GM19455 (cell line): ENCODE data around the gene ANKRD36C.
"Not testable (repeated sequence)": the region's sequence is repeated elsewhere in the genome, so short reads cannot be mapped to it uniquely, and the experiment has no call there.

Experiments used
- ATAC-seq: cut with Tn5 transposase; IDR thresholded peaks from one replicate; pipeline ENCODE4 v1.9.1; 2021; ENCODE audit not compliant: unreplicated experiment

Gene ANKRD36C

GRCh38 chr2:96008051-96008450, 16.4 kb upstream of the ANKRD36C start:
- not testable (repeated sequence) for ATAC-seq

- not testable (repeated sequence) for ATAC-seq
These were observed 14.6 kb upstream of the ANKRD36C start for GRCh38 chr2:96006248-96006647.

GRCh38 chr2:95992520-95993272, 1.1 kb upstream of the ANKRD36C start:
- peak; percentile 45 for ATAC-seq

- peak; percentile 45 for ATAC-seq
These were observed 478 bp upstream of the ANKRD36C start for GRCh38 chr2:95992102-95992501.

- ATAC-seq = not testable (repeated sequence)
These were observed 740 bp downstream of the ANKRD36C start for GRCh38 chr2:95990884-95991283.

GRCh38 chr2:95951662-95952061, 40.0 kb downstream of the ANKRD36C start:
- ATAC-seq = not testable (repeated sequence)

- ATAC-seq = not testable (repeated sequence)
These were observed 43.6 kb downstream of the ANKRD36C start for GRCh38 chr2:95948039-95948438.

- not testable (repeated sequence) for ATAC-seq
These were observed 51.7 kb downstream of the ANKRD36C start for GRCh38 chr2:95939947-95940346.

- ATAC-seq = not testable (repeated sequence)
These were observed 60.9 kb downstream of the ANKRD36C start for GRCh38 chr2:95930740-95931139.

GRCh38 chr2:95917007-95917406, 74.6 kb downstream of the ANKRD36C start:
- not testable (repeated sequence) for ATAC-seq

- not testable (repeated sequence) for ATAC-seq
These were observed 76.5 kb downstream of the ANKRD36C start for GRCh38 chr2:95915131-95915530.

- not testable (repeated sequence) for ATAC-seq
These were observed 80.2 kb downstream of the ANKRD36C start for GRCh38 chr2:95911431-95911830.

- not testable (repeated sequence) for ATAC-seq
These were observed 97.2 kb downstream of the ANKRD36C start for GRCh38 chr2:95894443-95894842.

GRCh38 chr2:95867929-95868328, 123.7 kb downstream of the ANKRD36C start:
- not testable (repeated sequence) for ATAC-seq

- ATAC-seq = not testable (repeated sequence)
These were observed 124.5 kb downstream of the ANKRD36C start for GRCh38 chr2:95867047-95867677.

- ATAC-seq = not testable (repeated sequence)
These were observed 129.5 kb downstream of the ANKRD36C start for GRCh38 chr2:95862121-95862520.

- no peak for ATAC-seq
These were observed 155.5 kb downstream of the ANKRD36C start for GRCh38 chr2:95836151-95836550.

GRCh38 chr2:95834077-95835013, 157.3 kb downstream of the ANKRD36C start:
- ATAC-seq = not testable (repeated sequence)

GRCh38 chr2:95824218-95824617, 167.4 kb downstream of the ANKRD36C start:
- not testable (repeated sequence) for ATAC-seq

- not testable (repeated sequence) for ATAC-seq
These were observed 174.1 kb downstream of the ANKRD36C start for GRCh38 chr2:95817521-95817920.

GRCh38 chr2:95813311-95813710, 178.3 kb downstream of the ANKRD36C start:
- ATAC-seq = not testable (repeated sequence)
